Spleen (tissue), 11 donors: ENCODE results near the gene PALD1. TPM values are rescaled to one million over a fixed set of nuclear protein-coding genes. Genes with fewer than 3 reads are reported as not detected.

Experiments
- DNase-seq: peaks from one replicate; pipeline ENCODE4 v3.0.0-alpha.2; 2020
- H3K27ac ChIP-seq, 8 donors: fragments of 200-600 bp; sonication (generic) in 7 of 8; 1 replicate in 4 of 8; 2 replicates in 4 of 8; pipeline versions ENCODE4 v1.5.0 to v1.8.0; 2016 to 2021; ENCODE audit warnings: inconsistent platforms in 4 of 8, mild to moderate bottlenecking in 4 of 8, moderate library complexity in 1 of 8
- H3K27me3 ChIP-seq, 7 donors: fragments of 200-600 bp; sonication (generic) in 6 of 7; replicated peaks in 1 of 7; 1 replicate in 4 of 7; 2 replicates in 3 of 7; pipeline versions ENCODE4 v1.5.0 to v1.8.0; 2016 to 2021; ENCODE audit warnings: inconsistent platforms in 3 of 7, mild to moderate bottlenecking in 1 of 7
- H3K36me3 ChIP-seq, 6 donors: fragments of 200-600 bp; sonication (generic) in 5 of 6; 1 replicate in 4 of 6; 2 replicates in 2 of 6; pipeline versions ENCODE4 v1.5.0 to v1.8.0; 2016 to 2021; ENCODE audit warnings: inconsistent platforms in 2 of 6
- H3K4me1 ChIP-seq, 6 donors: fragments of 200-600 bp; sonication (generic) in 5 of 6; 1 replicate in 3 of 6; 2 replicates in 3 of 6; pipeline versions ENCODE4 v1.5.0 to v1.8.0; 2016 to 2021; ENCODE audit warnings: inconsistent platforms in 3 of 6
- H3K4me3 ChIP-seq, 8 donors: fragments of 200-600 bp; sonication (generic) in 7 of 8; 1 replicate in 4 of 8; 2 replicates in 4 of 8; pipeline versions ENCODE4 v1.5.0 to v1.8.0; 2016 to 2021; ENCODE audit warnings: inconsistent platforms in 4 of 8, mild to moderate bottlenecking in 4 of 8, moderate library complexity in 2 of 8
- H3K9me3 ChIP-seq, 8 donors: fragments of 200-600 bp; sonication (generic) in 7 of 8; 1 replicate in 4 of 8; 2 replicates in 4 of 8; pipeline versions ENCODE4 v1.5.0 to v1.8.0; 2016 to 2021; ENCODE audit warnings: inconsistent platforms in 4 of 8
- CTCF ChIP-seq, 11 experiments: fragments of 200-600 bp in 7 of 11; fragments of 450-650 bp in 4 of 11; sonication (generic) in 4 of 11; IDR thresholded peaks in 8 of 11; conservative IDR thresholded peaks in 3 of 11; 1 replicate in 7 of 11; 2 replicates in 4 of 11; pipeline versions ENCODE4 v1.4.0 to v1.8.0; 2016 to 2021; ENCODE audit warnings: antibody characterized with exemption in 11 of 11, inconsistent platforms in 4 of 11, mild to moderate bottlenecking in 1 of 11
- POLR2A ChIP-seq, 3 donors: fragments of 450-650 bp; IDR thresholded peaks; one replicate each; pipeline ENCODE4 v1.5.1; 2017; ENCODE audit warnings: antibody characterized with exemption in 3 of 3, mild to moderate bottlenecking in 1 of 3
- POLR2AphosphoS5 ChIP-seq, 3 donors: sonication (generic); formaldehyde crosslinking; IDR thresholded peaks; one replicate each; pipeline ENCODE4 v1.5.1; 2017; ENCODE audit warnings: antibody characterized with exemption in 3 of 3
- WGBS, 5 donors: extraction: QIAGEN DNeasy Blood & Tissue Kit in 3 of 5; methylation state at CpG; one replicate each; pipeline versions ENCODE4 v1.1.5 to v1.1.7; 2013 to 2018; 5-methylcytosine and 5-hydroxymethylcytosine counted together
- intact Hi-C: fragments of 100-400 bp; cut with DNase I; formaldehyde crosslinking; loops from one replicate; pipeline ENCODE4 v1.15.0; 2023; ENCODE audit warnings: low total_unique reads
- polyA plus RNA-seq, 3 donors: library from polyadenylated mRNA; stranded (reverse); fragments of 200-250 nt; gene quantifications; one replicate each; pipeline ENCODE4 v1.2.1, GENCODE V29; 2013
- total RNA-seq, 7 donors: library from RNA; depleted of rRNA in 3 of 7; stranded (reverse); fragments of >200 nt in 3 of 7; fragmentation: NEBNext Ultra II Directional in 4 of 7; extraction: Animal tissue kit (Norgen Biotek cat#: 25700) in 4 of 7; gene quantifications; one replicate each; pipeline versions ENCODE4 v1.1.0 to v1.2.1, GENCODE V29; 2016 to 2021
- donor health status: healthy with polysubstance abuse.
- donor health status: DM: no; HTN: no; CAD: no; lungs with moderate emphysema.
- donor health status: DM: no; HTN: no; CAD: no.
- donor health status: Bipolar disorder and iron deficiency.
- donor health status: healthy.
- donor health status: DM: no; HTN: no; CAD: no.
- donor health status: DM: yes; HTN: yes; CAD: no.

PALD1 gene
- total and polyA plus RNA-seq, 10 donors: 7.7 to 27.8 (median 19.5) TPM

- peaks cover 0 to 39% (median 0%) of the 10 kb centered on the region in 6 donors for H3K36me3 ChIP-seq
- H3K27ac ChIP-seq: peak overlapping the region in 7 of 8 donors; percentile 43 to 89 (median 66)
- H3K27me3 ChIP-seq: no peaks in the 10 kb centered on the region
- no peak for DNase-seq
- H3K4me3 ChIP-seq: peak overlapping the region in 7 of 8 donors; percentile 27 to 68 (median 39)
- no peaks in the 10 kb centered on the region for H3K9me3 ChIP-seq
- TF ChIP-seq POLR2AphosphoS5 (IDR thresholded peaks at IDR 0.05) (no peak), POLR2A (IDR thresholded peaks at IDR 0.05) (no peak), CTCF (IDR thresholded peaks at IDR 0.05 in 8 of 11, conservative IDR thresholded peaks at IDR 0.05 in 3 of 11) (no peak)
- 66 to 83% (median 79%) methylated on average over 4 to 5 of the region's 5 CpGs for WGBS, 5 donors
- intact Hi-C loops: no loop called here
- peaks cover 0 to 48% (median 0%) of the 10 kb centered on the region in 6 donors for H3K4me1 ChIP-seq
Measured at GRCh38 chr10:70601746-70602145, 123.2 kb downstream of the PALD1 start.

GRCh38 chr10:70602665-70603448 is 124.3 kb downstream of the PALD1 start, which contains the start of gene PRF1:
TSS of gene PRF1 (minus strand) at chr10:70602741. CDS start at chr10:70600902, 1,839 bp downstream.
- Histone ChIP-seq H3K4me1 (peaks cover 0 to 42% (median 0%) of the 10 kb centered on the region in 6 donors), H3K4me3 (peak within 1 kb of the TSS in 7 of 8 donors; percentile 27 to 68 (median 39)), H3K36me3 (peaks cover 0 to 28% (median 0%) of the 10 kb centered on the region in 6 donors), H3K27me3 (no peaks in the 10 kb centered on the region), H3K9me3 (no peaks in the 10 kb centered on the region), H3K27ac (peak within 1 kb of the TSS; percentile 35 to 89 (median 66))
- peak; percentile 75 to 85 (median 80) for TF ChIP-seq POLR2AphosphoS5 (IDR thresholded peaks at IDR 0.05)
- no peak for TF ChIP-seq POLR2A (IDR thresholded peaks at IDR 0.05)
- DNase-seq: peak; percentile 93
- 68 to 85% (median 75%) methylated on average over 19 to 21 of the region's 21 CpGs for WGBS, 5 donors
- intact Hi-C loops: no loop called here

DNA sequence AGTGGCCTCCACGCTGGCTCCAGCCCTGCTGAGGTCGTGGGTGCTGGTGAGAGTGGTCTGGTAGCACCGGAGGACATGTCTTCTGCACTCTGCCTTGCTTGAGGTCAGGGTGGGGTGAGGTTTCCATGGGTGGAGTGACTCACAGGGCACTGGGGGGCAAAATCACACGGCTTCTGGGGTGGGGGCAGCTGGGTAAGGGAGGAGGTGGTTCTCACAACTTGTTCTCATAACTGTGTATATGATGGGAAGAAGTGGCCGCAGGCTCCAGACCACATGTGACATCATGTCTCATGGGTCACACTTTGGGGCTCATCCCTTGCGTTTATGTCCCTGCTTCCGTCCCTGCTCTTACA is 124.9 kb downstream of the PALD1 start:
- 69 to 83% (median 80%) methylated on average over 7 of the region's 7 CpGs for WGBS, 5 donors
- Histone ChIP-seq H3K27me3 (no peaks in the 10 kb centered on the region), H3K9me3 (no peaks in the 10 kb centered on the region), H3K4me1 (peaks cover 0 to 36% (median 0%) of the 10 kb centered on the region in 6 donors), H3K4me3 (peak overlapping the region in 3 of 8 donors; percentile 44 to 68 (median 45)), H3K36me3 (peaks cover 0 to 23% (median 0%) of the 10 kb centered on the region in 6 donors), H3K27ac (peak overlapping the region; percentile 35 to 89 (median 66))
- peak in 1 of 3 donors; percentile 22 for TF ChIP-seq POLR2AphosphoS5 (IDR thresholded peaks at IDR 0.05)
- no peak for TF ChIP-seq POLR2A (IDR thresholded peaks at IDR 0.05)
- TF ChIP-seq CTCF (IDR thresholded peaks at IDR 0.05 in 8 of 11, conservative IDR thresholded peaks at IDR 0.05 in 3 of 11): no peak
- peak; percentile 83 for DNase-seq
- intact Hi-C loops: no loop called here

GRCh38 chr10:70604106-70604505 is 125.5 kb downstream of the PALD1 start:
- no peaks in the 10 kb centered on the region for H3K27me3 ChIP-seq
- H3K4me1 ChIP-seq: peaks cover 0 to 31% (median 0%) of the 10 kb centered on the region in 6 donors
- TF ChIP-seq POLR2AphosphoS5 (IDR thresholded peaks at IDR 0.05): no peak
- TF ChIP-seq CTCF (IDR thresholded peaks at IDR 0.05 in 8 of 11, conservative IDR thresholded peaks at IDR 0.05 in 3 of 11): no peak
- no peak for TF ChIP-seq POLR2A (IDR thresholded peaks at IDR 0.05)
- 85 to 92% (median 90%) methylated on average over 4 of the region's 4 CpGs for WGBS, 5 donors
- H3K36me3 ChIP-seq: peaks cover 0 to 16% (median 0%) of the 10 kb centered on the region in 6 donors
- no peaks in the 10 kb centered on the region for H3K9me3 ChIP-seq
- intact Hi-C loops: no loop called here
- DNase-seq: no peak
- no peak overlapping the region for H3K4me3 ChIP-seq
- H3K27ac ChIP-seq: peak overlapping the region in 5 of 8 donors; percentile 4 to 89 (median 82)
